Fibroblast of the conjunctiva (primary cell): ENCODE measurements around the gene CAMK2N1.

Experiments
- DNase-seq: peaks from one replicate; pipeline ENCODE4 v3.0.0-alpha.2; 2010; ENCODE audit warnings: low read depth

CAMK2N1 gene

DNA sequence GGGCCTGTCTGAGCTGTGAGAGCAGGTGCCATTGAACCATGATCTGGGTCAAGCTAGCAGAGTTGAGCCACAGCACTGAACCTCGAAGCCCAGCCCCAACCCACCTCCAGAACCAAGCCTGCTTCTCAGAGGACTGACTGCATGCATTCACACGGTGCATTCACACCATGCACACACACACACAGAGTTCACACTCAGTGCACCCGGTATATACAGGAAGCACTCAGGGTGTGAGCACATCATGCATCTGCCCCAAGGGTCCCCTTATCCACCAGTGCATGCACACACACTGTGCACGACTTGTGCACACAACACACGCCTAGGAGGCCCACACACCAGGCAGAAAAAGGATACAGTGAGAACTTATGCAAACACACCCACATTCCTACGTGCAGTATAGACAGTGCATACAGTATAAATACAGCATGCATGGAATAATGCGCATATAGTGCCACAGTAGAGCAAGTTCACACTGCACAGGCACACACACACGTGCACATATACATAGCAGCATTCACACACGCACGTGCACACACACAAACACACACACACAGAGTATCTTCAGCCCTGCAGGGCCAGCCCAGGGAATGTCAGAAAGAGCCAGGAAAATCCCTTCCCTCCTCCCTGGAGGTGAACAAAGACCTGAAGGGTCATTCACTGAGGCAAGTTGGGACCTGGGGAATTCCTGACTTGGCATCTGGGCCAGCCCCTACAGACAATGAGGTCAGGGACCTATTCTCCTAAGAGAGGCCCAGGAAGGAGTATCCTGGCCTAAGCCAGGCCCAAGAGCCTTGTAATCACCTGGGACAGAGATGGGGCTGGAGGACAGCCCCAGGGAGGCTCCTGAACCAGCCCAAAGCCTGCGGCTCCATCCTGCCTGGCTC, 42.1 kb downstream of the CAMK2N1 start:
- DNase-seq = no peak

DNA sequence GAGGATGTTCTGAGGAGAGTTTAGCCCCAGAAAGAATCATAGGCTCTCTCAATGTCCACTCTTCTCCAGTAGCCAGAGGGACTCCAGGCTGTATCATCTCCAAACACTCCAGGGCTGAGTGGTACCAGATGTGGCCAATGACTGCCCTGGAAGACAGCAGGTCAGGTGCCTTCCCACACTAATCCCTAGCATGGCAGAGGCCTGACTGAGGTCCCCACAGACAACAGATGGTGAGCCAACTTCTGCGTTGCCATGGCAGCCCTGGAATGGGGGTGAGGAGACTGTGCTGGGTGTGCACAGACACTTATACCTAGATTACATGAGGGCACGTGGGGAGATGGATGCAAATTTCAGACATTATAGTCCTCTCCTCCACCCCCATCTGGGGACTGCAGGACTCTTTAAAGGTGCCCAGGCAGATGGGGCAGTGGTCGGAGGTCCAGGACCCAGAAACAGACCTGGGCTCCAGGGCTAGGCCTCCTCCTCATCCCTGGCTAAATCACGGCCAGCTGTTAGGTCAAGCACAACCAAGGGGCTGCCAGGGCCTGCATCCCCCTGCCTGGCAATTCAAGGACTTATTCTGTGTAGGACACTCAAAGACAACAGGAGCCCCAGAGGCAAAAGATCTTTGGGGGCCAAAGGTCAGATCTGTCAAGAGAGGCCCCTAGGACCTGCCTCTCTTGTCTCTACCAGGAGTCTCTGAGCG, 42.9 kb downstream of the CAMK2N1 start:
- DNase-seq = no peak

DNA sequence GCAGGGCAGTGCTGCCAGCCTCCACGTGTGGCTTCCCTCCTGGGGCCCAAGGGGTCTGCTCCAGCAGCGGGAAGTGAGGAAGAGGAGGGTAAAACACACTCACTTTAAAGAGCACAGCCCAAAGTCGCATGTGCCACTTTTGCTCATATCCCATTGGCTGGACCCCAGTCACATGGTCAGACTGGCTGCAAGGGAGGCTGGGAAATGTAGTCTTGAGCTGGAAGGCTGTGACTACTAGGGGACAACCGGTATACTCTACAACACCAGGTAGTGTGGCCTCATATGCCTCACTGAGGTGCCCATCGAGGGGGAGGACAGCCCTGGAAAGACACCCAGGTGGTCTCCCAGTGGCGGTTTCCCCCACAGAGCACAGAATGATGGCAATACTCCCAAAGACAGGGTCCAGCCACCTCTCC, 45.2 kb downstream of the CAMK2N1 start:
- DNase-seq = no peak

DNA sequence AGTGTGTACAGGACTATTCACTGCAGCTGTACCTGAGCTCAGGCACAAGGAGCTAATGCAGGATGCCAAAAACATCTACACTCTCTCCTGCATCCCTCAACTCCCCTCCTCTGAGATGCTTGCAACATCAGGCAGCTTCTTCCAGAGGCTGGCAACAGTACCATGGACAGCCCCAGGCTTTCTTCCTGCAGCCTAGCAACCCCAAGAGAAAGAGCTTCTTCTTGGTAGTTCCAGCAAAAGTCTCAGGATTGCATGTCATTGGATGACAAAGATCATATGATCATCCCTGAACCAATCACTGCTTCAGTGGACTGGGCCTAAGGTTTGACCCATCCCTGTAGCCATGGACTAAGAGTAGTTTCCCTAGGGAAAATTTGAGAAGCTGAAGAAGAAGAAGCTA, 46.7 kb downstream of the CAMK2N1 start:
- DNase-seq = no peak

DNA sequence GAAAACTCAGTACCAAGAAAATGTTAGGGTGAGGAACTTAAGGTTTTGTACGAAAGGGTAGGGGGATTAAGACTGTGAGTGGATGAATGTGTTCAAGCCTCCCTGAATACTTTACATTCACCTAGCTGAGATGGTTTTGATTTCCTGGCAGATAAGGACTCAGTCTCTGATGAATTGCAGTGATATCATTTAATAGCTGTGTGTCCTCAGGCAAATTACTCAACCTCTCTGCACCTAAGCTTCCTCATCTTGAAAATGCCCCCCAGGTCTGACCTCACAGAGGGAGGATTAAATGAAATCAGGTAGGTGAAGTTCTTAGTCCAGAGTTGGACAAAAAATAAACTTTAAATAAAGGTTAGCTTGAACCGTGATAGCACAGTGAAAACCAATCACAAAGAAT, 48.4 kb downstream of the CAMK2N1 start:
- DNase-seq = no peak

DNA sequence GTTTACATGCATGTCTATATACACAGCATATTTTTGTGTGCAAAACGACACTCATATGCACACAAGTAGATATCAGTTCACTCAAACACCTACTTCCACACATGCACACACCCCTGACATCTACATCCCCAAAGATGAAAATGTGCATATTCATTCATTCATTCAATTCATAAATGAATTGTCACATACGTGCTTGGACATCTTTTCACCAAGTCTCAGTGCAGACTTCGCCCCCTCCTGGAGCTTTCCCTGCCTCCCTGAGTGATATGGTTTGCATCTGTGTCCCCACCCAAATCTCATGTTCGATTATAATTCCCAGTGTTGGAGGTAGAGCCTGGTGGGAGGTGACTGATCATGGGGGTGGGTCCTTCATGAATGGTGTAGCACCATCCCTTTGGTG, 53.1 kb downstream of the CAMK2N1 start:
- DNase-seq = no peak
